ENCODE measurements around the gene PRDX6.

Gene PRDX6

DNA sequence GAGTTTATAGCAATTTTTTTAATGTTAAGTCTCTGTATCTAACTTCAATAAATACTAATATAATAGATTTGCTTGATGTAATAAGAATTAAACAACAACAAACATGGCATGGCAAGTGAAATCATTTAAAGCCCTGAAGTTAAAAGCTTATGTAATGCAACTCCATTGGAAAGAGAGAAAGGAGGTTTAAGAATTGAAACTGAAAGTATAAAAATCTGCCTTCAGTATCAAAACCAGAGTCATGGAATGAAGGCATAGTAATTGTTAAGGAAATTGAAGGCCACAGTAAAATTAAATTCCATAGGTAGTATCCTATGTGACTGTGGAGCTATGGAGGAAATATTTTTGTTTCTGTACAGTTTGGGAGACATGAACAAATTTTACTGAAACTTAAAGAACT is 55.1 kb downstream of the PRDX6 start:
- H3K9me3 ChIP-seq (ENCODE audit: control insufficient read depth, low read length): no peaks in the 10 kb centered on the region
- DNase-seq: no peak
- H3K27ac ChIP-seq (ENCODE audit: insufficient read depth, low read length, poor library complexity, severe bottlenecking): no peak overlapping the region
- H3K4me3 ChIP-seq (ENCODE audit: insufficient read depth, low read depth, low read length, poor library complexity, severe bottlenecking): no peak overlapping the region
- H3K27me3 ChIP-seq (replicated peaks; ENCODE audit: control insufficient read depth, insufficient read depth, low read length, poor library complexity, severe bottlenecking): no peaks in the 10 kb centered on the region
- no peaks in the 10 kb centered on the region for H3K4me1 ChIP-seq (ENCODE audit: control insufficient read depth, insufficient read depth, low read length, poor library complexity, severe bottlenecking)
- H3K36me3 ChIP-seq (ENCODE audit: control insufficient read depth, insufficient read depth, low read length): no peaks in the 10 kb centered on the region

- H3K27me3 ChIP-seq (replicated peaks; ENCODE audit: control insufficient read depth, insufficient read depth, low read length, poor library complexity, severe bottlenecking): no peaks in the 10 kb centered on the region
- no peaks in the 10 kb centered on the region for H3K9me3 ChIP-seq (ENCODE audit: control insufficient read depth, low read length)
- H3K4me3 ChIP-seq (ENCODE audit: insufficient read depth, low read depth, low read length, poor library complexity, severe bottlenecking): no peak overlapping the region
- DNase-seq: no peak
- no peaks in the 10 kb centered on the region for H3K36me3 ChIP-seq (ENCODE audit: control insufficient read depth, insufficient read depth, low read length)
- H3K27ac ChIP-seq (ENCODE audit: insufficient read depth, low read length, poor library complexity, severe bottlenecking): no peak overlapping the region
- H3K4me1 ChIP-seq (ENCODE audit: control insufficient read depth, insufficient read depth, low read length, poor library complexity, severe bottlenecking): no peaks in the 10 kb centered on the region
These were observed 59.1 kb downstream of the PRDX6 start for GRCh38 chr1:173536223-173536622.
